Endothelial cell of umbilical vein (primary cell): ENCODE data around the gene PKDCC. TPM values are rescaled to one million over a fixed set of nuclear protein-coding genes. Genes with fewer than 3 reads are reported as not detected.

Experiments used
- BruUV-seq: library from RNA; stranded (reverse); fragments of 400-500 nt; replicated peaks from 2 replicates; lab custom pipeline; 2021; lab: Mats Ljungman, UMichigan
- CTCF ChIA-PET: fragments of 300-600, 350-600 bp; sonication (Branson Sonifier 250); formaldehyde crosslinking; loops from one replicate; lab custom pipeline; 2021; ENCODE audit warnings: antibody characterized with exemption, inconsistent platforms; lab: Charles Lee
- POLR2A ChIA-PET: fragments of 300-600, 350-600 bp; sonication (Branson Sonifier 250); formaldehyde crosslinking; loops from one replicate; lab custom pipeline; 2021; ENCODE audit warnings: antibody characterized with exemption, inconsistent platforms; lab: Charles Lee
- DNase-seq: peaks from one replicate; pipeline ENCODE4 v3.0.0-alpha.2; 2011; ENCODE audit warnings: low read depth, low spot score
- FAIRE-seq: peaks from 2 replicates; lab custom pipeline; 2011; peaks lifted over from hg19 to GRCh38; lab: Jason Lieb, UNC
- H2AFZ ChIP-seq: 2 replicates; pipeline ENCODE4 v1.6.0; 2012; ENCODE audit warnings: low read depth, low read length, control low read depth, inconsistent platforms
- H3K27ac ChIP-seq: 2 replicates; pipeline ENCODE4 v1.5.1; 2011; ENCODE audit warnings: low read depth, mild to moderate bottlenecking, control low read depth, low read length, moderate library complexity; ENCODE audit not compliant: insufficient read depth
- H3K27me3 ChIP-seq, 2 experiments: 2 replicates each; pipeline versions ENCODE4 v1.6.0 to v1.6.1; 2011; ENCODE audit warnings: low read length in 2 of 2, mixed read lengths in 1 of 2; ENCODE audit not compliant: control insufficient read depth in 2 of 2, insufficient read depth in 2 of 2
- H3K36me3 ChIP-seq, 2 experiments: 2 replicates in 1 of 2; 3 replicates in 1 of 2; pipeline ENCODE4 v1.5.1; 2011; ENCODE audit warnings: low read length in 2 of 2, mild to moderate bottlenecking in 1 of 2, moderate library complexity in 1 of 2; ENCODE audit not compliant: control insufficient read depth in 2 of 2, insufficient read depth in 2 of 2; ENCODE audit errors: extremely low read depth in 1 of 2
- H3K4me1 ChIP-seq: 3 replicates; pipeline ENCODE4 v1.5.1; 2011; ENCODE audit warnings: mild to moderate bottlenecking, low read length; ENCODE audit not compliant: control insufficient read depth, insufficient read depth; ENCODE audit errors: extremely low read depth
- H3K4me2 ChIP-seq: 2 replicates; pipeline ENCODE4 v1.6.1; 2011; ENCODE audit warnings: low read length, control low read depth, mixed read lengths; ENCODE audit not compliant: insufficient read depth
- H3K4me3 ChIP-seq, 3 experiments: fragments of 200-600 bp in 1 of 3; sonication (generic), shearing (Covaris generic) in 1 of 3; replicated peaks in 1 of 3; 2 replicates each; pipeline ENCODE4 v1.5.1; 2011 to 2016; ENCODE audit warnings: control low read depth in 3 of 3, low read length in 3 of 3, mild to moderate bottlenecking in 2 of 3, inconsistent platforms in 1 of 3, low read depth in 1 of 3, moderate library complexity in 1 of 3; ENCODE audit not compliant: insufficient read depth in 1 of 3
- H3K79me2 ChIP-seq: 2 replicates; pipeline ENCODE4 v1.6.0; 2012; ENCODE audit warnings: low read length, inconsistent platforms; ENCODE audit not compliant: control insufficient read depth, insufficient read depth
- H3K9ac ChIP-seq: replicated peaks from 2 replicates; pipeline ENCODE3; 2011; ENCODE audit warnings: low read length, control low read depth; ENCODE audit not compliant: insufficient read depth; ENCODE audit errors: extremely low read depth
- H3K9me1 ChIP-seq: replicated peaks from 3 replicates; pipeline ENCODE4 v1.6.0; 2011; ENCODE audit warnings: mild to moderate bottlenecking, low read length; ENCODE audit not compliant: control insufficient read depth, insufficient read depth; ENCODE audit errors: extremely low read depth
- H3K9me3 ChIP-seq: replicated peaks from 2 replicates; pipeline ENCODE4 v1.5.1; 2012; ENCODE audit warnings: low read length, inconsistent platforms; ENCODE audit not compliant: control insufficient read depth, insufficient read depth
- H4K20me1 ChIP-seq: replicated peaks from 2 replicates; pipeline ENCODE3; 2011; ENCODE audit warnings: mild to moderate bottlenecking, low read length; ENCODE audit not compliant: control insufficient read depth, insufficient read depth; ENCODE audit errors: extremely low read depth
- EZH2 ChIP-seq: IDR thresholded peaks from 2 replicates; pipeline ENCODE4 v1.6.1; 2012; ENCODE audit warnings: borderline replicate concordance, low read depth, mild to moderate bottlenecking, moderate library complexity, low read length, inconsistent platforms; ENCODE audit not compliant: severe bottlenecking
- FOS ChIP-seq: IDR thresholded peaks from 2 replicates; pipeline ENCODE4 v1.6.1; 2011; ENCODE audit warnings: mild to moderate bottlenecking, low read length, moderate library complexity, borderline replicate concordance; ENCODE audit not compliant: insufficient read depth
- GATA2 ChIP-seq: IDR thresholded peaks from 2 replicates; pipeline ENCODE4 v1.7.0; 2011; ENCODE audit warnings: low read depth, mild to moderate bottlenecking, moderate library complexity, mixed read lengths, low read length; ENCODE audit not compliant: insufficient read length, insufficient read depth
- JUN ChIP-seq: IDR thresholded peaks from 2 replicates; pipeline ENCODE4 v1.6.1; 2011; ENCODE audit warnings: borderline replicate concordance, low read depth; ENCODE audit not compliant: insufficient read length, insufficient read depth
- MAX ChIP-seq: IDR thresholded peaks from 2 replicates; pipeline ENCODE4 v1.6.1; 2011; ENCODE audit not compliant: insufficient read depth, insufficient read length
- MYC ChIP-seq: IDR thresholded peaks from one replicate; pipeline ENCODE4 v1.6.1; 2011; ENCODE audit warnings: mild to moderate bottlenecking, low read depth, low read length
- POLR2A ChIP-seq: IDR thresholded peaks from 2 replicates; pipeline ENCODE4 v1.6.1; 2012; ENCODE audit warnings: low read depth, mild to moderate bottlenecking, control low read depth, low read length
- POLR2AphosphoS5 ChIP-seq: IDR thresholded peaks from 2 replicates; pipeline ENCODE4 v1.6.1; 2012; ENCODE audit warnings: low read depth, mild to moderate bottlenecking, control low read depth, low read length, moderate library complexity; ENCODE audit not compliant: insufficient read depth
- dilution Hi-C: fragments of 300-500 bp; cut with MboI; formaldehyde crosslinking; loops from one replicate; pipeline ENCODE4 v1.15.0; 2019; ENCODE audit warnings: low sequenced_read_pairs; ENCODE audit not compliant: extremely low pct_ligation_motif_present
- intact Hi-C: fragments of 100-400 bp; cut with micrococcal nuclease; formaldehyde crosslinking; loops from one replicate; pipeline ENCODE4 v1.10.0; 2022
- polyA plus RNA-seq, 4 experiments: library from polyadenylated mRNA; depleted of rRNA in 3 of 4; stranded (reverse) in 3 of 4; unstranded in 1 of 4; fragments of >200 nt; gene quantifications; 2 replicates each; pipeline versions ENCODE4 v1.2.1 to v1.2.3, GENCODE V29; 2011 to 2012; ENCODE audit warnings: missing spikeins in 1 of 4
- total RNA-seq: library from RNA; stranded (reverse); gene quantifications from 2 replicates; pipeline ENCODE4 v1.2.3, GENCODE V29; 2021
- TF ChIP-seq, protein P1 (sequence below), 2 donors: IDR thresholded peaks; 1 replicate in 1 of 2; 2 replicates in 1 of 2; pipeline ENCODE4 v1.5.1; 2011; ENCODE audit warnings: low read length in 2 of 2, mild to moderate bottlenecking in 2 of 2, moderate library complexity in 2 of 2, control low read depth in 1 of 2, inconsistent platforms in 1 of 2, low read depth in 1 of 2; ENCODE audit not compliant: insufficient read depth in 1 of 2; ENCODE audit errors: extremely low read depth in 1 of 2

Gene PKDCC
- total and polyA plus RNA-seq, 2 donors (not counting 3 experiments of a cell fraction or from before 2014, with no cell fraction given): 3.0 to 5.9 TPM

GRCh38 chr2:42028571-42029148 lies 19.2 kb upstream of the PKDCC start:
- Histone ChIP-seq H3K36me3 (no peaks in the 10 kb centered on the region), H3K27ac (no peak overlapping the region), H4K20me1 (no peaks in the 10 kb centered on the region), H3K9me3 (no peaks in the 10 kb centered on the region), H3K4me3 (no peak overlapping the region), H3K4me2 (no peak overlapping the region), H3K9me1 (no peaks in the 10 kb centered on the region), H3K79me2 (no peaks in the 10 kb centered on the region), H2AFZ (no peak overlapping the region), H3K27me3 (peaks cover 5 to 7% of the 10 kb centered on the region in 2 experiments), H3K4me1 (peaks cover 16% of the 10 kb centered on the region), H3K9ac (no peak overlapping the region)
- intact Hi-C loops (no loop called here), dilution Hi-C loops (no loop called here)
- TF ChIP-seq MYC (no peak), JUN (no peak), GATA2 (no peak), POLR2AphosphoS5 (no peak), POLR2A (no peak), MAX (no peak), FOS (no peak), EZH2 (no peak)
- TF ChIP-seq, protein P1, sequence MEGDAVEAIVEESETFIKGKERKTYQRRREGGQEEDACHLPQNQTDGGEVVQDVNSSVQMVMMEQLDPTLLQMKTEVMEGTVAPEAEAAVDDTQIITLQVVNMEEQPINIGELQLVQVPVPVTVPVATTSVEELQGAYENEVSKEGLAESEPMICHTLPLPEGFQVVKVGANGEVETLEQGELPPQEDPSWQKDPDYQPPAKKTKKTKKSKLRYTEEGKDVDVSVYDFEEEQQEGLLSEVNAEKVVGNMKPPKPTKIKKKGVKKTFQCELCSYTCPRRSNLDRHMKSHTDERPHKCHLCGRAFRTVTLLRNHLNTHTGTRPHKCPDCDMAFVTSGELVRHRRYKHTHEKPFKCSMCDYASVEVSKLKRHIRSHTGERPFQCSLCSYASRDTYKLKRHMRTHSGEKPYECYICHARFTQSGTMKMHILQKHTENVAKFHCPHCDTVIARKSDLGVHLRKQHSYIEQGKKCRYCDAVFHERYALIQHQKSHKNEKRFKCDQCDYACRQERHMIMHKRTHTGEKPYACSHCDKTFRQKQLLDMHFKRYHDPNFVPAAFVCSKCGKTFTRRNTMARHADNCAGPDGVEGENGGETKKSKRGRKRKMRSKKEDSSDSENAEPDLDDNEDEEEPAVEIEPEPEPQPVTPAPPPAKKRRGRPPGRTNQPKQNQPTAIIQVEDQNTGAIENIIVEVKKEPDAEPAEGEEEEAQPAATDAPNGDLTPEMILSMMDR (IDR thresholded peaks at IDR 0.05; ENCODE audit: extremely low read depth in 1 of 2, insufficient read depth in 1 of 2, low read depth in 1 of 2, low read length in 2 of 2): no peak
- ChIA-PET CTCF (interaction anchor here (0.9 to 1.1 kb wide), 2 partner anchors 18 to 175 kb away, joined by 3 read pairs; no protein-coding TSS in a partner anchor), POLR2A (interaction anchor here (0.5 kb wide), 1 partner anchor 13 kb away, joined by 3 read pairs; no protein-coding TSS in a partner anchor)
- no peak for DNase-seq
- FAIRE-seq: no peak
- no TSS peak for BruUV-seq
